GM12878 (cell line): ENCODE results near the gene BMERB1. TPM values are rescaled to one million over a fixed set of nuclear protein-coding genes. Genes with fewer than 3 reads are reported as not detected.

Experiments
- ATAC-seq: fragments of 200-7000 bp; cut with Tn5 transposase; 3 replicates; pipeline ENCODE4 v1.9.1; 2020; ENCODE audit warnings: mild to moderate bottlenecking, moderate library complexity
- BruUV-seq: library from RNA; stranded (reverse); fragments of 400-500 nt; replicated peaks from 2 replicates; lab custom pipeline; 2021; lab: Mats Ljungman, UMichigan
- CTCF ChIA-PET: fragments of 300-600 bp; sonication (Branson Sonifier 250); formaldehyde crosslinking; extraction: SDS; loops from one replicate; lab custom pipeline; 2021; ENCODE audit warnings: inconsistent platforms; lab: Yijun Ruan, JAX
- POLR2A ChIA-PET: fragments of 350-600 bp; formaldehyde crosslinking; extraction: SDS; loops from one replicate; lab custom pipeline; 2021; ENCODE audit warnings: inconsistent platforms; lab: Charles Lee
- RAD21 ChIA-PET: fragments of 300-600 bp; sonication (Branson Sonifier 250); formaldehyde crosslinking; loops from one replicate; lab custom pipeline; 2023; ENCODE audit warnings: antibody characterized with exemption; ENCODE audit not compliant: unreplicated experiment; lab: Charles Lee
- SMC1A ChIA-PET: fragments of 300-600 bp; sonication (Branson Sonifier 250); formaldehyde crosslinking; loops from one replicate; lab custom pipeline; 2023; ENCODE audit not compliant: unreplicated experiment, uncharacterized antibody; lab: Charles Lee
- DNase-seq: peaks from one replicate; pipeline ENCODE4 v3.0.0-alpha.2; 2011; ENCODE audit warnings: low read depth, low spot score
- FAIRE-seq: peaks from 3 replicates; lab custom pipeline; 2011; peaks lifted over from hg19 to GRCh38; lab: Jason Lieb, UNC
- H2AFZ ChIP-seq: 2 replicates; pipeline ENCODE4 v1.6.0; 2011; ENCODE audit warnings: low read depth, low read length, control low read depth; ENCODE audit not compliant: control insufficient read depth
- H3K27ac ChIP-seq: 2 replicates; pipeline ENCODE4 v1.5.1; 2011; ENCODE audit warnings: control low read depth; ENCODE audit not compliant: control insufficient read depth, insufficient read depth
- H3K27me3 ChIP-seq, 2 experiments: replicated peaks in 1 of 2; 2 replicates each; pipeline versions ENCODE4 v1.6.0 to v1.6.1; 2011; ENCODE audit warnings: low read length in 1 of 2; ENCODE audit not compliant: control insufficient read depth in 2 of 2, insufficient read depth in 2 of 2
- H3K36me3 ChIP-seq, 2 experiments: 2 replicates each; pipeline ENCODE4 v1.5.1; 2011; ENCODE audit warnings: low read length in 1 of 2; ENCODE audit not compliant: control insufficient read depth in 2 of 2, insufficient read depth in 2 of 2
- H3K4me1 ChIP-seq: 2 replicates; pipeline ENCODE4 v1.6.1; 2011; ENCODE audit warnings: mild to moderate bottlenecking, low read length, moderate library complexity, mixed read lengths; ENCODE audit not compliant: control insufficient read depth, insufficient read depth
- H3K4me2 ChIP-seq: 2 replicates; pipeline ENCODE4 v1.6.0; 2011; ENCODE audit warnings: control low read depth; ENCODE audit not compliant: control insufficient read depth, insufficient read depth
- H3K4me3 ChIP-seq: fragments of 200-600 bp; sonication (generic); 2 replicates; pipeline ENCODE4 v1.5.1; 2016
- H3K79me2 ChIP-seq: 2 replicates; pipeline ENCODE4 v1.6.0; 2011; ENCODE audit warnings: low read length; ENCODE audit not compliant: control insufficient read depth, insufficient read depth
- H3K9ac ChIP-seq: 2 replicates; pipeline ENCODE4 v1.8.0; 2011; ENCODE audit warnings: low read length, control low read depth, mixed read lengths; ENCODE audit not compliant: control insufficient read depth, insufficient read depth
- H3K9me3 ChIP-seq: replicated peaks from 3 replicates; pipeline ENCODE4 v1.5.1; 2011; ENCODE audit warnings: mild to moderate bottlenecking, low read length; ENCODE audit not compliant: control insufficient read depth, insufficient read depth
- H4K20me1 ChIP-seq: 2 replicates; pipeline ENCODE4 v1.6.0; 2011; ENCODE audit not compliant: control insufficient read depth, insufficient read depth
- CHD4 ChIP-seq: fragments of 200-600 bp; sonication (generic); IDR thresholded peaks from 2 replicates; pipeline ENCODE4 v1.6.1; 2016; ENCODE audit warnings: mild to moderate bottlenecking
- DPF2 ChIP-seq: fragments of 450-650 bp; IDR thresholded peaks from 2 replicates; pipeline ENCODE4 v1.6.1; 2017; ENCODE audit warnings: mild to moderate bottlenecking
- GABPA ChIP-seq: IDR thresholded peaks from 2 replicates; pipeline ENCODE4 v1.6.1; 2014; ENCODE audit warnings: antibody characterized with exemption, low read depth, mild to moderate bottlenecking, inconsistent platforms
- HDGF ChIP-seq: fragments of 450-650 bp; IDR thresholded peaks from 2 replicates; pipeline ENCODE4 v1.6.1; 2016; ENCODE audit warnings: antibody characterized with exemption
- IRF5 ChIP-seq: fragments of 450-650 bp; IDR thresholded peaks from 2 replicates; pipeline ENCODE4 v1.6.1; 2017; ENCODE audit warnings: borderline replicate concordance
- MYB ChIP-seq: fragments of 150-350 bp; IDR thresholded peaks from 2 replicates; pipeline ENCODE4 v1.6.1; 2014; ENCODE audit warnings: mild to moderate bottlenecking, low read depth, low read length, borderline replicate concordance
- MYC ChIP-seq: IDR thresholded peaks from 2 replicates; pipeline ENCODE4 v1.6.1; 2011; ENCODE audit warnings: mild to moderate bottlenecking, low read length, moderate library complexity, inconsistent platforms; ENCODE audit not compliant: insufficient read depth, insufficient replicate concordance, insufficient read length, severe bottlenecking
- NRF1 ChIP-seq: conservative IDR thresholded peaks from 2 replicates; pipeline ENCODE4 v1.6.1; 2011; ENCODE audit warnings: mild to moderate bottlenecking, low read depth, low read length, improper control_type of control experiment
- POLR2A ChIP-seq: IDR thresholded peaks from 2 replicates; pipeline ENCODE4 v1.6.1; 2011; ENCODE audit warnings: low read depth, mild to moderate bottlenecking, low read length
- POLR2AphosphoS5 ChIP-seq: IDR thresholded peaks from 2 replicates; pipeline ENCODE4 v1.6.1; 2011; ENCODE audit warnings: mild to moderate bottlenecking, low read length, inconsistent platforms
- RUNX3 ChIP-seq: IDR thresholded peaks from 2 replicates; pipeline ENCODE4 v1.6.1; 2012; ENCODE audit warnings: low read length, inconsistent platforms
- SUZ12 ChIP-seq: fragments of 200-600 bp; sonication (generic); IDR thresholded peaks from one replicate; pipeline ENCODE4 v1.6.1; 2018; ENCODE audit warnings: antibody characterized with exemption, mild to moderate bottlenecking; ENCODE audit not compliant: unreplicated experiment
- TAF1 ChIP-seq: IDR thresholded peaks from 2 replicates; pipeline ENCODE4 v1.6.1; 2011; ENCODE audit warnings: mild to moderate bottlenecking, low read depth, low read length, borderline replicate concordance
- YY1 ChIP-seq: IDR thresholded peaks from 2 replicates; pipeline ENCODE4 v1.6.1; 2011; ENCODE audit warnings: low read depth, mild to moderate bottlenecking, low read length
- ZNF24 ChIP-seq: fragments of 450-650 bp; IDR thresholded peaks from 2 replicates; pipeline ENCODE4 v1.6.1; 2017; ENCODE audit warnings: antibody characterized with exemption, mild to moderate bottlenecking
- ZNF274 ChIP-seq: IDR thresholded peaks from one replicate; pipeline ENCODE4 v1.8.0; 2011; ENCODE audit not compliant: insufficient read length, insufficient read depth
- ZNF384 ChIP-seq: IDR thresholded peaks from 2 replicates; pipeline ENCODE4 v1.6.1; 2012; ENCODE audit warnings: low read depth, mild to moderate bottlenecking, low read length, improper control_type of control experiment, borderline replicate concordance
- ZNF622 ChIP-seq: fragments of 450-650 bp; IDR thresholded peaks from 2 replicates; pipeline ENCODE4 v1.6.1; 2017; ENCODE audit warnings: mild to moderate bottlenecking, inconsistent platforms
- WGBS: methylation state at CpG from one replicate; pipeline ENCODE4 v1.1.6; 2016; ENCODE audit warnings: low lambda C conversion rate; ENCODE audit not compliant: insufficient replicate concordance, insufficient coverage; ENCODE audit errors: missing lambda C conversion rate; 5-methylcytosine and 5-hydroxymethylcytosine counted together
- in situ Hi-C: fragments of 300-500 bp; cut with MboI; formaldehyde crosslinking; loops from 9 replicates; pipeline ENCODE4 v1.14.3; 2018; ENCODE audit warnings: mixed read lengths
- intact Hi-C: fragments of 100-400 bp; cut with micrococcal nuclease; formaldehyde crosslinking; loops from one replicate; pipeline ENCODE4 v1.14.2; 2022; ENCODE audit not compliant: unreplicated experiment
- polyA plus RNA-seq, 11 experiments: library from polyadenylated mRNA; depleted of rRNA in 4 of 11; unstranded in 6 of 11; stranded (reverse) in 5 of 11; fragments of >200 nt; fragmentation: Nextera tagmentation in 4 of 11; fragmentation: Illumina TruSeq in 1 of 11; extraction: Ambion mirVana in 4 of 11; extraction: Trizol in 1 of 11; gene quantifications; 1 replicate in 1 of 11; 2 replicates in 10 of 11; pipeline versions ENCODE4 v1.2.1 to v1.2.3, GENCODE V29; 2011 to 2016; ENCODE audit warnings: inconsistent platforms in 2 of 11, missing spikeins in 2 of 11, low read depth in 1 of 11
- total RNA-seq, 4 experiments: library from RNA; depleted of rRNA in 3 of 4; stranded (reverse); fragments of >200 nt in 3 of 4; fragmentation: Illumina TruSeq in 1 of 4; extraction: Trizol in 1 of 4; gene quantifications; 2 replicates each; pipeline versions ENCODE4 v1.2.1 to v1.2.3, GENCODE V29; 2013 to 2021
- TF ChIP-seq, protein P1 (sequence below): IDR thresholded peaks from 2 replicates; pipeline ENCODE4 v1.6.1; 2011; ENCODE audit warnings: mild to moderate bottlenecking, low read depth, low read length, moderate library complexity; ENCODE audit not compliant: insufficient replicate concordance

The BMERB1 gene
- total and polyA plus RNA-seq, 10 of the 15 experiments (the other 5 are each of a cell fraction or from before 2014, with no cell fraction given): 0.05 to 0.68 (median 0.34) TPM

DNA sequence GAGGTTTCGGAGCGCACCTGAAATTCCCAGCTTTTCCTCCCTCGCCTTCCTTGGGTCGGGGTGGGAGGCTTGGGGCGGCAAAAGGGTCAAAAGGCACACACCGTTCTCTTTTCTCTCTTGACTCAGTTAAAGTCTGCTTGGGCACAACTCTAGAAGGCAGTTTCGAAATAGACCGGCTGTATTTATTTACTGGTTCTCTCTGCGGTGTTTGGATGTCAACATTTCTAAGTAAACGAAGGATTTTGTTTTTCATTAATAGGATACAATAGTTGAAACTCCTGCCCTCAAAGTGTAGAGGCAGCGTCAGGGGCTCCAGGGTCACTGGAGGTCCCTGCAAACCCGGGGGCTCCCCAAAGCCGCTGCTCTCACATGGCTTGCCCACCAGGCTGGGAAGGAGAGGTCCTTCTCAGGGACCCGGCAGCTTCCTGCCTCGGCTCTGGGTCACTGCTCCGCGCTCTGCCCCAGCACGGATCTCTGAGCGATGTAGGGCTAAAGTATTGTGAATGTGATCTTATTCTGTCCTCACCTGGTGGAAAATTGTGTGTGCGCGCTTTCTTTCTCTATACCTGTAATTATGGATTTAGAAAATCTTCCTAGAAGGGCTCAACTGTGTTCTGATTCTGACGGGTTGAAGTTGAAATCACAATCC, 952 bp downstream of the BMERB1 start:
- TF ChIP-seq, protein P1, sequence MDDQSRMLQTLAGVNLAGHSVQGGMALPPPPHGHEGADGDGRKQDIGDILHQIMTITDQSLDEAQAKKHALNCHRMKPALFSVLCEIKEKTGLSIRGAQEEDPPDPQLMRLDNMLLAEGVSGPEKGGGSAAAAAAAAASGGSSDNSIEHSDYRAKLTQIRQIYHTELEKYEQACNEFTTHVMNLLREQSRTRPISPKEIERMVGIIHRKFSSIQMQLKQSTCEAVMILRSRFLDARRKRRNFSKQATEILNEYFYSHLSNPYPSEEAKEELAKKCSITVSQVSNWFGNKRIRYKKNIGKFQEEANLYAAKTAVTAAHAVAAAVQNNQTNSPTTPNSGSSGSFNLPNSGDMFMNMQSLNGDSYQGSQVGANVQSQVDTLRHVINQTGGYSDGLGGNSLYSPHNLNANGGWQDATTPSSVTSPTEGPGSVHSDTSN: no peak
- no peak for TF ChIP-seq CHD4
- no peak for TF ChIP-seq ZNF384
- no peak for TF ChIP-seq MYC
- TF ChIP-seq ZNF24: no peak
- H3K4me2 ChIP-seq: peak overlapping the region; percentile 1; the same call in 1 of the 2 replicates
- BruUV-seq: no TSS peak
- CTCF ChIA-PET: no interaction called here
- FAIRE-seq (no peak), DNase-seq (no peak), ATAC-seq (no peak)
- H3K27ac ChIP-seq: no peak overlapping the region
- H3K36me3 ChIP-seq: no peaks in the 10 kb centered on the region
- POLR2A ChIA-PET: no interaction called here
- 22% methylated on average over 22 of the region's 22 CpGs for WGBS
- RAD21 ChIA-PET: no interaction called here
- in situ Hi-C loops: no loop called here
- H3K9me3 ChIP-seq: no peaks in the 10 kb centered on the region
- H4K20me1 ChIP-seq: no peaks in the 10 kb centered on the region
- SMC1A ChIA-PET: no interaction called here
- H3K9ac ChIP-seq: no peak overlapping the region
- no peaks in the 10 kb centered on the region for H3K4me1 ChIP-seq
- H3K4me3 ChIP-seq: no peak overlapping the region
- peaks cover 2 to 15% of the 10 kb centered on the region in 2 experiments for H3K27me3 ChIP-seq
- no peaks in the 10 kb centered on the region for H3K79me2 ChIP-seq
- H2AFZ ChIP-seq: no peak overlapping the region
- intact Hi-C loops: no loop called here

- Histone ChIP-seq H3K4me1 (no peaks in the 10 kb centered on the region), H3K27me3 (peaks cover 2 to 11% of the 10 kb centered on the region in 2 experiments), H3K4me3 (no peak overlapping the region), H3K27ac (no peak overlapping the region), H4K20me1 (no peaks in the 10 kb centered on the region), H3K36me3 (no peaks in the 10 kb centered on the region), H3K9me3 (no peaks in the 10 kb centered on the region), H2AFZ (no peak overlapping the region), H3K9ac (no peak overlapping the region), H3K4me2 (no peak overlapping the region), H3K79me2 (no peaks in the 10 kb centered on the region)
- no peak for FAIRE-seq
- CTCF ChIA-PET: no interaction called here
- no TSS peak for BruUV-seq
- 71% methylated on average over 4 of the region's 4 CpGs for WGBS
- intact Hi-C loops: no loop called here
- no peak for ATAC-seq
- no peak for DNase-seq
- SMC1A ChIA-PET: no interaction called here
- in situ Hi-C loops: no loop called here
- RAD21 ChIA-PET: no interaction called here
- POLR2A ChIA-PET: no interaction called here
- TF ChIP-seq ZNF622: no peak
- TF ChIP-seq IRF5: no peak
- TF ChIP-seq ZNF274: no peak
- no peak for TF ChIP-seq POLR2AphosphoS5
- no peak for TF ChIP-seq POLR2A
- no peak for TF ChIP-seq DPF2
- TF ChIP-seq SUZ12: no peak
- no peak for TF ChIP-seq HDGF
- no peak for TF ChIP-seq YY1
- TF ChIP-seq NRF1: no peak
- TF ChIP-seq RUNX3: no peak
- TF ChIP-seq TAF1: no peak
- no peak for TF ChIP-seq GABPA
- TF ChIP-seq MYB: no peak
Observed at GRCh38 chr16:15439102-15439501, 4.7 kb downstream of the BMERB1 start.
